Muscle of back (tissue), 11 donors: ENCODE results near the gene HECTD2. TPM values are rescaled to one million over a fixed set of nuclear protein-coding genes. Genes with fewer than 3 reads are reported as not detected.

Source experiments
- DNase-seq, 3 donors: peaks; one replicate each; pipeline versions ENCODE4 v3.0.0 to v3.0.0-alpha.2; 2013
- polyA plus RNA-seq, 10 donors: library from polyadenylated mRNA; unstranded; fragments of 120-200 nt; gene quantifications; one replicate each; pipeline ENCODE4 v1.2.1, GENCODE V29; 2013; ENCODE audit not compliant: insufficient read length in 10 of 10

HECTD2 gene
- polyA plus RNA-seq, 10 donors: 12.2 to 25.7 (median 16.1) TPM

DNA sequence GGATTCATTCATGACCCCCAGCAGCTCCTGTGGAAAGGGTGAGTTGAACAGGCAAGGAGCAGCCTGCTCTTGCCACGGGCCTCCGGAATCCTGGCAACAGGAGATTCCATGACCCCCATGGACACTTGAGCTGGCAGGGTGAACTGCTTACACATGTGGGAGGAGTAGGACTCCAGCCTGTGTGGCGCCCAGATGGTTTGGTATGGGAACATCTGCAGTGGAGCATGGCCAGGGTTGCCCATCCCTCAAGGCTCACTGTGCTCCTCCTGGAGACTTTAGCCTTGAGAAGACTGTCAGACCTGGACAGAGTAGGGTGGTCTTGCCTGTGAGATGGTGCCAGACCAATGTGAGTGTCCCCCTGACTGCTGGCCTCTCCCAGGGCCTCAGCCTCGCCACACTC is 57.0 kb downstream of the HECTD2 start:
- no peak for DNase-seq

DNA sequence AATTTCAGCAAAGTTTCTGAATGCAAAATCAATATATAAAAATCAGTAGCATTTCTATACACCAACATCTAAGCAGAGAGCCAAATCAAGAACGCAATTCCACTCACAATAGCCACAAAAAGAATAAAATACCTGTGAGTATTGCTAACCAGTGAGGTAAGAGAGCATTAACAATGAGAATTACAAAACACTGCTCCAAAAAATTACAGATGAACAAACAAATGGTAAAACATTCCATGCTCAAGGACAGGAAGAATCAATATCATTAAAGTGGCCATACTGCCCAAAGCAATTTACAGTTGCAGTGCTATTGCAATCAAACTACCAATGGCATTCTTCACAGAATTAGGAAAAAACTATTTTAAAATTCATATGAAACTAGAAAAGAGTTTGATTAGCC is 61.5 kb downstream of the HECTD2 start:
- DNase-seq: no peak

DNA sequence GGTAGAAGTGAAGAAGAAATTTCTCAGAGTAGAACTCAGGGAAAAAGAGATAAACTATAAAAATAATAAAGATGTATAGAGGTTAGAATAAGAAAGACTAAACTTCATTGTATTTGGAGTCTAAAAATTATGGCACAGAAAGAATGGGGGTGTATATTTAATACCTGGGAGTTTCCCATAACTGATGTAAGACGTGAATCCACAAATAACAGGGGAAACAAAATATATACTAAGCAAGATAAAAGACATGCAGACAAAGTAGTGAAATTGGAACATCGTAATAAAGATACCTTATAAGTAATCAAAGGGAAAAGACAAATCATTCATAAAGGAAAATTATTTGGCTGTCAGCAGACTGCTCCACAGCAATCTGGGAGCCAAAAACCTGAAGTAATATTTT is 62.8 kb downstream of the HECTD2 start:
- no peak for DNase-seq

DNA sequence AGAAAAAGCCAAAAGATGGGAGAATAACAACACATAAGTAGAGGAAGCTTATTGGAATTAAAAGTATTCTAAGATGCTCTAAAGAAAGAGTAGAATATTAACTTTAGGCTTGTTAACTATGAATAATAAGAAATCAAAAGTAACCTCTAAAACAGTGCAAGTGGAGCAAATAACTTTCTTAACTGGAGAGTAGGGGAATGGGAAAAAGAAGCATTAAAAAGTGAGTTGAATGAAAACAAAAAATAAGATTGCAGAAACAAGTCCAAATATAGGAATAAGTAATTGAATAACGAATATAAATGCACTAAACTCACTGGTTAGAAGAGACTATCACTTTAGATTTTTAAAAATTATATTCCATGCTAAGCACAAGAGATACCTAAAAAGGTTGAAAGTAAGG is 63.9 kb downstream of the HECTD2 start:
- no peak for DNase-seq

DNA sequence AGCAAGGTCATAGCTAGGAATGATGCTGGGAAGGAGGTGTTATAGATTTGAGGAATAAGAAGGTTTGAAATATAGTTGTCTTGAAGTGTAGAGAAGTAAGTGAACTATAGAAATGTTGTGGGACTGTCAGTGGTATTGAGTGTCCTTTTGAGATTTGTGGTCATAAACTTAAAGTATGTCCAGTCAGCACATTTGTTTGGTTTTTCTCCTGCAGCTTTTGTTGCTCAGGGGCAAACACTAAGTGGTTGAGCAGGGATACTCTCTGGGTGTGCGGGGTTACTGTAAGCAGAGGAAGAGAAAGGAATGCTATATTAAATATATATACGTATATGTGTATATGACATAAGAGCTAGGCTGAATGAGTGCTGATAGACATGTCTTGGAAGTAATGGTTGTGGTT is 67.1 kb downstream of the HECTD2 start:
- no peak for DNase-seq

DNA sequence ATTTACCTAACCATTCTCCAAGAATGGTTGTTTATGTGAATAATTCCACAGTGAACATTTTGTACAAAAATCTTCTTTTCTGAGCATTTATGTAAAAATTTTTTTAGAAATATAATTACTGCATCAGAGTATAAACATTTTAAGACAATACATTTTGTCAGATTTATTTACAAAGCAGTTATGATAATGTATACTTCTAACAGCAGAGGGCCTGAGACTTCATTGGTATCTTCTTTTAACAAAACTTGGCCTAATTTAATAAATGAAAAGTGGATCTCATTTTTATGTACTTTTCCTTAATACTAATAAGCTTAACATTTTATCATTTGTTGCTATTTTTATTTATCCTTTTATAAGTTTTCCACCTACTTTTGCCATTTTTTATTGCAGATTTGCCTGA is 69.4 kb downstream of the HECTD2 start:
- DNase-seq: no peak

DNA sequence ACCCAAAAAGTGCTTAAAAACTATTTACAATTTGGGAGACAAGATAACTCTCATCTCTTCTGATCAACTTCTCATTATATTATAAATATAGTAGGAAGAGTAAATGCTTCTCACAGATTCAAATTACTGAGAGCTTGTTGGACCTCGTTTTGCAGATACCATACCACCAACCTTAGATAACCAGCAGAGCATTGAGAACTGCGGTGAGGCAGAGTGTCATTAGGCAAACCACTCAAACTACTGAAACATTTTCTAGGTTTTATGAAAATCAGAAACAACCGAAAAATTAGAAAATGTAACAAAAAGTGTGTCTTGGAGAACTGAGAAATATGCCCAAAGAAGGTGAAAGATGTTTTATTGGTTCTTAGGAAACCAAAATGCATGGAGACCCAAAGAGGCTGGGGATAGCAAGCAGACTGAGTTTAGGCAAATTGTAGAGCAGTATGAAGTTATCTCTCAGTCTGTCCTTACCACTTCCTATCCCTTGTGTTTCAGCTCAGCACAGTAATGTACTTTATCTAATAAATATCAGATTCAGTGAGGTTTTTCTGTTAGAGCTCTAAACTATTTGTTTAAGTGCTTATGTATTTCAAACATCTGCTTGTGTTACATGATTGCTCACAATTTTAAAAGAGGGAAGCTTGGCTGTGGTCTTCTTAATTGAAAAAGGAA is 77.9 kb downstream of the HECTD2 start:
- DNase-seq: no peak

DNA sequence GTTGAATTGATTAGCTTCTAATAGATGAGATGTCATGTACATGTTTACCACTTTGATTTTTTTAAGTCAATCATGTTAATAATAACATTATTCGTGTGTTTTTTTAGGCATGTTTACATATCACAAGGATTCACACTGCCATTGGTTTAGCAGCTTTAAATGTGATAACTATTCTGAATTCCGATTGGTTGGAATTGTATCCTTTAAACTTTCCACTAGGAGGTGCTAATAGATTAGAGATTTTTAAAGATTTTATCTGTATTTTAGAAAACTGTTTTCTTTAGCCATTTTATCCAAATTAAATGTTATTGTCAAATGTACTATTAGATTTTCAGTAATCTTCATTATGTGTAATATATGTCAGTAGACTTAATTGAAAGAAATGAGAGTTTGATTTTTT is 83.2 kb downstream of the HECTD2 start:
- DNase-seq: peak; percentile 15 to 20 (median 19)

DNA sequence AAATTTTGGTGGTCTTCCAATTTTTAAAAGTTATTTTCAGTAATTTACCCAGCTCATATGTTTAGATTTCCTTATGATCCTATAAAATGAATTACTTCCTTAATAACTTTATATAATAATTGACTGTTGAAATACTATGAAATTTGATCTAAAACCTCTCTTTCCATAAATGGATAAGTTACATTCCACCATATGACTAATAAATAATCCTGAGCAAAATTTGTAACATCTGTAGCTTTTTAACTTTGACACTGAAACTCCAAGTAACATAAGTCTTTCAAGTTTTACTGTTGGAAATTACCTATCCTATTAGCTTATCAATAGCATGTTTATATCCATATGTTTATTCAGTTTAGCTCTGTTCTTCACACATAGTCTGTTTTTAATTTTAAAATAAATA is 85.3 kb downstream of the HECTD2 start:
- DNase-seq: no peak

DNA sequence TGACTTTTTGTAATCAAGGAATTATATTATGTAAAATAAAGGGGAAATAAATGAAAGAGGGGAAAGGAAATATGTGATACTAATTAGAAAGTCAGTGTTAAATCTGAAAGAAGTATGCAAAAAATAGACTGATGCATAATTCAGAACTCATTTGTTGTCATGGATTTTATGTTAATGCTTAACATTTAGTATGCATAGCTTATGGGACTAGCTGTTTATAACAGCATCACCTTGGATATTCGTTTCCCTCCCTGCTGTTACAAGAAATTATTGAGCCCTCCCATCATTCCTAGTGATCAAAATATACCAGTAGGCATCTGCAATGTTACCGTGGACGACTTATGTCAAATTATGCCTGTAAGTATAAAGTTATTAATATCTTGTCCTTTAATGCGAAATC is 85.9 kb downstream of the HECTD2 start:
- DNase-seq: no peak

DNA sequence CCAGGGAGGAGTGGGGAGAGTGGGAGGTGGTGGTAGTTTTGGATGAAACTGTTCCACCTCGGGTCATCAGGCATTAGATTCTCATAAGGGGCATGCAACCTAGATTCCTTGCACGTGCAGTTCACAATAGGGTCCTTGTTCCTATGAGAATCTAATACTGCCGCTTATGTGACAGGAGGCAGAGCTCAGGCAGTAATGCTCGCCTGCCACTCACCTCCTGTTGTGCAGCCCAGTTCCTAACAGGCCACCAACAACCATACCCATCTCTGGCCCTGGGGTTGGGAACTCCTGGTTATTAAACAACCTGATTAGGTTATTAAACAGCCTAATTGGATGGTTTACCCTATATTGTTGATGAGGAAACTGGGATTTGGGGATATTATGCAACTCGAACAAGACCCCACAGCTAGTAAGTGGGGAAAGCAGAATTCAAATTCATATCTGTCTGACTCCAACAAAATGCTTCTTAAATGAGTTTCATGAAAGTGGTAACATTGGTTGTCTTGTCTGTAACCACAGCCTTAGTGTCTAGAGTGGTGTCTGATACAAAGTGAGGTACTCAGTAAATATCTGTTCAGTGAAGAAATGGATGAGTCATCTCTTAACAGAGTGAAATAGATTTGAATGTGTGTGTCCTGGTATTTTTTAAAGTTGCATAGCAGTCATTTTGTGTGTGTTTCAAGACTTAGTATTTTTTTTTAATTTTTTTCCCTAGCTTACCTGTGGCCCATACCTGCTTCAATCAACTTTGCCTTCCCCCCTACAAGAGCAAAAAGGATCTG is 101.6 kb downstream of the HECTD2 start:
- peak in 1 of 3 donors; percentile 81 for DNase-seq

DNA sequence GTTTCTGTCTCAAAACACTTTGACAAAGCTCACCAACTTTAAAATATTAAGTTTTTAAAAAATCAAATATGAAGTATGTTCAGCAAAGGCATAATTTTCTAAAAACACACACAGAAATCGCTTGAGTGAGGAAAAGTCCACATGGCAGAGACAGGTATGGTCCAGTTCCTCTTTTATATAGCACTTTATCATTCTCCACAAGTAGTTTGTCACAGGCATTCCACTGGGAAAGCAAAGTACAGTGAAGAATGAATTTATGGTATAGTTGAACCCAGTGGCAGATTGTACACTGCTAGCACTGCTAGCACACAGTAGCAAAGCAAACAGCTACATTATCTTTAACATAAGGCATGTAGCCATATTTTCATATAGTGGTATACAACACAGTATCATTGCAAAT is 102.3 kb downstream of the HECTD2 start:
- DNase-seq: no peak

DNA sequence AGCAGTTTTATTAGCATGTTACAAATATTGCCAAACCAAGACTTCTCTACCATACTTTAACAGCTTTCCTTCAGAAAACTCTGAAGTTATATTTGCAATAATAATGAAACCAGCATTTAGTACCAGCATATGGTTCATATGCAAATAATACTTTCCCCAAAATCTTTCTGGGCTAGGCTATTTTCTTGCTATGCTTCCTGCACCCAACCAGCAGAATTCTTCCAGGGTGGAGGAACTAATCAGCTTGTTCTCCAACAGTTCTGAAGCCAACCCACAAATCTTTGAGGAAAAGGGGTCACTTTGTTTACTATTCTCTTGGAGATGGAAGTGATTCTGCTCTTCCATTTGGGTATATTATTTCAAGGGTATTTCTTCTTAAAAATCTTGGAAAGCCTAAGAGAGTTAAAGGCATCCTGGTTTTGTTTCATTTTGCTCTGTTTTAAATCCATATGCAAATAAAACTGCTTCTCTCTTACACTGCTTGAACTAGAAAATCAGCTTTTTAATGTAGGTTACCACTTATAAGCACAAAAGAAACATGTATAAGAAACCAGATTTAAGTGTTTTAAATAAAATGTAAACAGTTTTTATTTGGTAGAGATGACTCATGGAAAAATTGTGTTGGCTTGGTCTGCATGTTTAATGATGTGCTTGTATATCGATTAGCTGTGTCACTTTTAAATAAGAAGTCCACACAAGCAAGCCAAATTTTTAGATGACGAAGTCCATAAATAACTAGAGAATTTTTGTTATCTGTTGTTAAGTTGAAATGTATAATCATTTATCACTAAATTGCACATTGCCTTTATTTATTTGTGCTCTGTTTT is 103.7 kb downstream of the HECTD2 start:
- peak in 1 of 3 donors; percentile 29 for DNase-seq

DNA sequence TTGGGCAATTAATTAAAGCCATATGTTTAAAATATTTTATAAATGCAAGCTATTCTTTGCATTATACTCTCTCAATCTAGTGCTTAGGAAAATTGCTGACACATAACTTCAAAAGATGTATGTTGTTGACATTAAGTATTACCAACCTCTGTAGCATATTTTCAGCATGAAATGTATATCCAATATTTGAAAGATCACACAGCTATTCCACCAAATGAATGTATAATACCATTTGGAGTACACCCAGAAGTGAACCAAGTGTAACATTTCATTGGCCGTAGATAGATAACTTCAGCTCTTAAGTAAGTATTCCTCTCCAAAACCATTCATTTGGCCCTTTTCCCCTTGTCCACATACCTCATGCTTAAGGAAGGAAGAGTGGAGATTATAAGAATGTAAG is 104.6 kb downstream of the HECTD2 start:
- peak in 2 of 3 donors; percentile 42 to 84 for DNase-seq

DNA sequence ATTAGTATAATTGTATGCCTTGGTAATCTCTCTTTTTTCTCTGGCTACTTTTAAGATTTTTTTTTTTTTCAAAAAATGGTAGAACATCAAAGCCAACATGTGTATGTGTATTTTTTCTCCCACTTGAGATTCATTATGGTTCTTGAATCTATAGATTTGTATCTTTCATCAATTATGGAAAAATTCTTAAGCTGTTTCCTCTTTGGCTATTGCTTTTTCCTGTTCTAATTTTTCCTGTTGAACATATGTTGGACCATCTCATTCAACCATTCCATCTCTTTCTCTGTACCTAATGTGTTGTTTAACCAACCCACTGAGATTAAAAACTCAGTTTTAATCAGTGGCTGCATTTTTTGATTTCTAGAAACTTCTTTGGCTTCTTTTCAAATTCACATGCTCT is 107.2 kb downstream of the HECTD2 start:
- no peak for DNase-seq

DNA sequence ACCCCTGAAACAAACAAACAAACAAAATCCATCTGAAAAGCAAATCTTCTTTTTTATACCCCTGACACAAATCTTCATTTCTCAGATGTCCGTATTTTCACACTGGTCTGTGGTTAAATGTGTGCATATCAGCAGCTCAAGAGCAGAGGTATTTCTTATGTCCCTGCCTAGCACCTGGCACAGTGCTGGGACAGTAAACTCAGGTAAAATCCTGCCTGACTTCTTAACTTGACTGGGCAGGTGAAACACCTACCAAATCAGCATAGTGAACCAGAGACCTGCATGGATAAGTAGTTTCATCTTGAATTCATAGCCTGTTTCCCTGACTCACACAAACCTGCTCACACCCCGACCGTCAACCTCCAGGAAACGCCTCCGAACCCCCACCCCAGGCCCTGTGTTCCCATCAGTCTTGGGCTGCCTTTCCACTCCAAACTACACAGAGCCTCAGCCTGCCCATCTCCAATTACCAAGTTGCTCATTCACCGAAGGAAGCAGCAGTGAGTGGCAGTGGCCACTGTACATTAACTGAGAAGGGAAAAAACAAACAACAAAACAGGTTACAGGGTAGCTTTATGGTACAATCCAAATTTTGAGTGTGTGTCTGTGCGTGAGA is 109.9 kb downstream of the HECTD2 start:
- no peak for DNase-seq

DNA sequence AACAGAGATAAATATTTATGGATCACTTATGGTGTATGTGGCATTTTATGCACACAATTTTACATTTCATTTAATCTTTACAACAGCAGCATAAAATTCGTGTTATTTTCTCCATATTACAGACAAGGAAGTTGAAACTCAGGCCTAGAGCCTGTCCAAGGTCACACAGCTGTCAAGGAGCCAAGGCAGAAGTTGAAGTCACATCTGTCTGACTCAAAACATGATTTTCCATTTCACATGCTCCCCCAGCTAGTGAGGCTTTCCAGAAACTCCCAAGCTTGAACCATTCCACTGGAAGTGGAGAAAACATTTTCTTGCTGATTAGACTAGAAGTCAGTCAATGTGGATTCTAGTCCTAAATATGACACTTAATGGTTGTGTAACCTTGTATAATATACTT is 110.5 kb downstream of the HECTD2 start:
- DNase-seq: peak; percentile 71 to 85 (median 78)

DNA sequence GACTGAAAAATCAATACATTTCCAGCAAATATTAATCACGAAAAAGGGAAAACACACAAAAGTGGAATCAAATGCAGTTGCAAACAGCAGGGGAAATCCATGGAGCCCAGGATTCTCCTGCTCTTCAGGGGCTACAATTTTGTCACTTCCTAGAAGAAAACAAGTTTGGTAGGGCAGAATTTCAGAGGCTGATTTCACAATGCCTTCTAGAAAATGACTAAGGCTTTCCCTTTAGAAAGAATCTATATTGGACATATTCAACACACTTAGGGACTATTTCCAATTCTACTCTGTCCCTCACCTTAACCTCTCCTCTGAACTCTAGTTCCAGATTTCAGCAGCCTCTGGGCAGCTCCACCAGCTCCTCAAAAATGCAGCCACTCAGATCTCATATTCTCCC is 111.3 kb downstream of the HECTD2 start:
- DNase-seq: no peak

DNA sequence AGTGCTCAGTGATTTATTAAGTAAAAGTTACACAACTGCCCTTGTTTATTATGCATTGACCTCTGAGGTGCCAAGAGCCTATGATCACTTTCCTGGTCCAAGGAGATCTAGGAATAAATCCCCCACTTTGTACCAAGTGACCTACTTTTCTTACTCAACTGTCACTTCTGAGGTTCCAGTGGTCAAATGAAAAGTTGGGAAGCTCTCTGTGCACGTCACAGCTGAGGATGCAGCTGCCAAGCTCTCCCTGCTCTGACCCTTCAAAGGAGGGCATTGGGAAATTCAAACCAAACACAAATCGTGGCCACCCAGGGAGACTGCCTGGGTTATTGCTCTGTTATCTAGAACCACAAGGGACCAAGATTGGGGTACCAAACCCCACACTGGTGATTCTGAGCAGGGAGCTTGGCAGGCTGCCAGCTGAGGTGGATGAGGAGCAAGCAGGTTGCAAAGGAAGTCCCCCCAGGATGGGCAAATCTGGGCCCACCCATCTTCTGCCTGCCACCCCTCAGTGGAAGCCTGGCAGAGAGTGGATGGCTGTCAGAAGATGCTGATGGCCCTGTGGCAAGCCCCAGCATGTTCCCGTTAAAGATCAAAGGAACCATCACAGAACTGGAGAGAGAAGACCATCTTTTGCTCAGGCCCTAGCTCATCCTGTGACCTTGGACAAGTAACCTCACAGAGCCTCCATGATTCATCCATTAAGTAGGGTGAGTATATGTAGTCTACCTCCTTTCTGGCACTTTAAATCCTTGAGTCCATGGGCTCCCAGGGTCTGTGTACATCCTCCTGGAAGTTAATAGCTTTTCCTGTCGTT is 116.0 kb downstream of the HECTD2 start:
- DNase-seq: no peak

DNA sequence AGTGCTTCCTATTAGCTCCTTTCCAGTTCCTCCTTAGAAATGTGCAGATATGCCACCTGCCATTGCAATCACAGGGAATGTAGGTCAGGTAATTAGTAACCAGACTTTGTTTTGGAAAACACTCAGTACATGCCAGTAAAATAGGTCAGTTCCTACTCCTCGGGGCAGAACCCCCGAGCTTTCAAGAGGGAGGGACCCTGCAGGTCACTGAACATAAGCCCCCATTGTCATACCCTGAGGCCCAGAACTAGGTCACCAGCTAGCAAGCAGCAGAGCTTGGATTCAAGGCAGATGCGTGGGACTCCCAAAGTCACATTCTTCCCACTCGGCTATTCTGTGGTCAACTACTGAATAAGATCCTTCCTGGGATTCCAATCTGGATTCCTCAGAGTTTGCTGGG is 117.9 kb downstream of the HECTD2 start:
- no peak for DNase-seq

DNA sequence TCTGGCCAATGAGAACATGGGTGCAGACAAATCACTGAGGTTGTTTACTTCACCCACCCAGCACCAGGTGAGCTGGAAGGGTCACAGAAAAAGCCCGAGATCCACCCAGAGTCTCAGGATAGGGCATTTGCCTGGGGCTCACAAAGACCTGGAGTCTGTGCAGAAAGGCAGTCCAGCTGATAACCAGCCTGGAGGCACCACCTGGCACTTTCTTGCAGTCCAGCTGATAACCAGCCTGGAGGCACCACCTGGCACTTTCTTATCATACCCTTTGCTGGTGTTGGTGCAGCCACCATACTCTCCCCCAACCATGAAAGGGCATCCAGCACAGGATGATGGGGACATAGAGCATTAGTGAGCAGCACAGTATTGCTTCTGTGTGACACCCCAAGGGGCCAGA is 118.6 kb downstream of the HECTD2 start:
- no peak for DNase-seq
